Right atrium auricular region (tissue), 2 donors: ENCODE measurements around the gene CEP78. TPM values are rescaled to one million over a fixed set of nuclear protein-coding genes. Genes with fewer than 3 reads are reported as not detected.

Experiments
- DNase-seq: peaks from one replicate; pipeline ENCODE4 v3.0.0-alpha.2; 2019; ENCODE audit warnings: low spot score
- H3K27ac ChIP-seq, 2 donors: fragments of 200-600 bp; sonication (generic); 1 replicate in 1 of 2; 2 replicates in 1 of 2; pipeline ENCODE4 v1.5.1; 2016 to 2019
- H3K27me3 ChIP-seq, 2 donors: fragments of 200-600 bp; sonication (generic); one replicate each; pipeline versions ENCODE4 v1.5.1 to v1.6.0; 2017 to 2019
- H3K36me3 ChIP-seq: fragments of 200-600 bp; sonication (generic); one replicate; pipeline ENCODE4 v1.5.1; 2016
- H3K4me1 ChIP-seq, 2 donors: fragments of 200-600 bp; sonication (generic); one replicate each; pipeline versions ENCODE4 v1.5.1 to v1.6.0; 2017 to 2019
- H3K4me3 ChIP-seq, 2 donors: fragments of 200-600 bp; sonication (generic); 1 replicate in 1 of 2; 2 replicates in 1 of 2; pipeline ENCODE4 v1.5.1; 2017 to 2019; ENCODE audit warnings: mild to moderate bottlenecking in 1 of 2, moderate library complexity in 1 of 2
- H3K9me3 ChIP-seq, 2 donors: fragments of 200-600 bp; sonication (generic); one replicate each; pipeline ENCODE4 v1.5.1; 2019
- total RNA-seq, 2 donors: library from RNA; depleted of rRNA; stranded (reverse); fragments of >200 nt; gene quantifications; one replicate each; pipeline ENCODE4 v1.1.0, GENCODE V29; 2016
- TF ChIP-seq, protein P1 (sequence below), 2 donors: fragments of 200-600 bp; sonication (generic); IDR thresholded peaks; one replicate each; pipeline ENCODE4 v1.5.1; 2019; ENCODE audit warnings: antibody characterized with exemption in 2 of 2

CEP78 gene
- total RNA-seq, 2 donors from 2014 or later: 2.4 to 4.2 TPM

DNA sequence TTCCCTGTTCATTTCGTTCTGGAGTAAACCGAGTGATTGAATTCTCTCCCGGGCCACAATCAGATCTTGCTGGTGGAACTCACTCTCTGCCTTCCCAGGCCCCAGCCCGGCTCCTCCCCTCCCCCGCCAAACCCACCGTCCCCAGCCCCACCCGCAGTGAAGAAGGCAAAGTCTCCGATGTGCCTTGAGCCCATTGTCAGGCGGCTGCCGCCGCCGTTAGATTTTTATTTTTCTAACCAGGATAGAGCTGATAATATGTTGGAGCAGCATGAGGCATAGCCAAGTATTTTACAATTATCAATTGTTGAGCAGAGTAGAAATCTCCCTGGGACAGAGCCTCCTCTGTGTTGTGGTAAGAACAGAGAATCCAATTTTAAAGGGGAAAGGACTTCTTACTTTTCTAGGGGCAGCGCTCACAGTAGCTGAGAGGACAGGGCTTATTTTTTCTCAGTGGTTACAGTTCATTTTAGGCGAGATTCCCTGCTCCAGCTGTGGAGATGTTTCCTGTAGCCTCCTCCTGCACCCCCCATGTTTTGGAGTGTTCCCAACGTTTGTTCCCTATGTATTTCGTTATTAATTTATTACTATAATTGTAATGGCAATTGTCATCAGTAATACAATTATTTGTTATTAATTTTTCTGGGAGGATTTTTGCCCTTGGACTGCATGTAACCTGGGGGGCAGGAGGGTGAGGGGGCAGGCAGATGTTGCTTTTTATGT, 62.3 kb downstream of the CEP78 start:
- Histone ChIP-seq H3K4me3 (peak overlapping the region; percentile 43 to 58), H3K36me3 (no peaks in the 10 kb centered on the region), H3K27me3 (peaks cover 0 to 4% of the 10 kb centered on the region in 2 donors), H3K9me3 (no peaks in the 10 kb centered on the region), H3K4me1 (peaks cover 0 to 26% of the 10 kb centered on the region in 2 donors), H3K27ac (no peak overlapping the region)
- peak; percentile 42 for DNase-seq
- TF ChIP-seq, protein P1, sequence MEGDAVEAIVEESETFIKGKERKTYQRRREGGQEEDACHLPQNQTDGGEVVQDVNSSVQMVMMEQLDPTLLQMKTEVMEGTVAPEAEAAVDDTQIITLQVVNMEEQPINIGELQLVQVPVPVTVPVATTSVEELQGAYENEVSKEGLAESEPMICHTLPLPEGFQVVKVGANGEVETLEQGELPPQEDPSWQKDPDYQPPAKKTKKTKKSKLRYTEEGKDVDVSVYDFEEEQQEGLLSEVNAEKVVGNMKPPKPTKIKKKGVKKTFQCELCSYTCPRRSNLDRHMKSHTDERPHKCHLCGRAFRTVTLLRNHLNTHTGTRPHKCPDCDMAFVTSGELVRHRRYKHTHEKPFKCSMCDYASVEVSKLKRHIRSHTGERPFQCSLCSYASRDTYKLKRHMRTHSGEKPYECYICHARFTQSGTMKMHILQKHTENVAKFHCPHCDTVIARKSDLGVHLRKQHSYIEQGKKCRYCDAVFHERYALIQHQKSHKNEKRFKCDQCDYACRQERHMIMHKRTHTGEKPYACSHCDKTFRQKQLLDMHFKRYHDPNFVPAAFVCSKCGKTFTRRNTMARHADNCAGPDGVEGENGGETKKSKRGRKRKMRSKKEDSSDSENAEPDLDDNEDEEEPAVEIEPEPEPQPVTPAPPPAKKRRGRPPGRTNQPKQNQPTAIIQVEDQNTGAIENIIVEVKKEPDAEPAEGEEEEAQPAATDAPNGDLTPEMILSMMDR (IDR thresholded peaks at IDR 0.05): no peak

DNA sequence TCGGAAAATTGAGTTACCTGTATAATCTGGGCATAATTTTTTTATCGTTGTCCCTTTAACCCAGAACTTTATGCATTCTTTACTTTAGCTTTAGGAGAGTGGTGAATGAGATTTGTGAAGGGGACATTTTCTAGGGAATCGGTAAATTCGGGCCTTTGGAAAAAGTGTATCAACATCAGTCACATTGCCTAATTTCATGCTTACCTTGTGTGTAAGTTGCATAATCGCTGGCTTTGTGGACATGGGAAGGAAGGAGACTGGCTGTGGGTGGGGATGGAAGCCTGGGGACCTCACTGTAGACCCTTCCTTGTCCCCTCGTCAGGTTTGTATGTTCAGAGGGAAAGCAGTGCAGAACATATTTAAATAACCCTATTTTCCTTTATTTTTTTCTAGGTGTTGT, 64.3 kb downstream of the CEP78 start:
- H3K36me3 ChIP-seq: no peaks in the 10 kb centered on the region
- peaks cover 0 to 4% of the 10 kb centered on the region in 2 donors for H3K27me3 ChIP-seq
- TF ChIP-seq, protein P1 (IDR thresholded peaks at IDR 0.05): no peak
- no peak overlapping the region for H3K4me3 ChIP-seq
- H3K9me3 ChIP-seq: no peaks in the 10 kb centered on the region
- DNase-seq: no peak
- peaks cover 0 to 26% of the 10 kb centered on the region in 2 donors for H3K4me1 ChIP-seq
- H3K27ac ChIP-seq: no peak overlapping the region

- no peak for DNase-seq
- Histone ChIP-seq H3K27me3 (peaks cover 0 to 4% of the 10 kb centered on the region in 2 donors), H3K27ac (no peak overlapping the region), H3K4me1 (peaks cover 0 to 22% of the 10 kb centered on the region in 2 donors), H3K36me3 (no peaks in the 10 kb centered on the region), H3K9me3 (no peaks in the 10 kb centered on the region), H3K4me3 (no peak overlapping the region)
- TF ChIP-seq, protein P1 (IDR thresholded peaks at IDR 0.05): no peak
Measured at GRCh38 chr9:78301466-78301865, 65.6 kb downstream of the CEP78 start.

- TF ChIP-seq, protein P1 (IDR thresholded peaks at IDR 0.05): no peak
- H3K36me3 ChIP-seq: no peaks in the 10 kb centered on the region
- no peak overlapping the region for H3K27ac ChIP-seq
- no peak for DNase-seq
- peaks cover 0 to 1% of the 10 kb centered on the region in 2 donors for H3K4me1 ChIP-seq
- peaks cover 0 to 3% of the 10 kb centered on the region in 2 donors for H3K27me3 ChIP-seq
- no peak overlapping the region for H3K4me3 ChIP-seq
- no peaks in the 10 kb centered on the region for H3K9me3 ChIP-seq
Measured at GRCh38 chr9:78303377-78304062, 67.6 kb downstream of the CEP78 start.

- no peaks in the 10 kb centered on the region for H3K9me3 ChIP-seq
- no peaks in the 10 kb centered on the region for H3K4me1 ChIP-seq
- TF ChIP-seq, protein P1 (IDR thresholded peaks at IDR 0.05): no peak
- no peaks in the 10 kb centered on the region for H3K27me3 ChIP-seq
- no peaks in the 10 kb centered on the region for H3K36me3 ChIP-seq
- no peak overlapping the region for H3K4me3 ChIP-seq
- DNase-seq: no peak
- no peak overlapping the region for H3K27ac ChIP-seq
Measured at GRCh38 chr9:78304357-78304756, 68.5 kb downstream of the CEP78 start.
